ENCODE data around the gene LRCOL1. TPM values are rescaled to one million over a fixed set of nuclear protein-coding genes. Genes with fewer than 3 reads are reported as not detected.

Gene LRCOL1
- total RNA-seq, 1 donor from 2014 or later, result not detected

GRCh38 chr12:132556216-132556615 is 54.2 kb downstream of the LRCOL1 start:
- FAIRE-seq (no peak), DNase-seq (ENCODE audit: low spot score in 2 of 2) (no peak)

GRCh38 chr12:132555686-132556085 is 54.7 kb downstream of the LRCOL1 start:
- no peak for DNase-seq (ENCODE audit: low spot score in 2 of 2)
- no peak for FAIRE-seq

- DNase-seq (ENCODE audit: low spot score in 2 of 2) (no peak), FAIRE-seq (no peak)
Measured at GRCh38 chr12:132554845-132555630, 55.3 kb downstream of the LRCOL1 start.

Small RNA genes lying within 50 kb of the gene (small RNA-seq; reads per million reads assigned to genes)
- gene MIR6763, result not detected

Other genes starting within 250 kb of the LRCOL1 start
- gene FBRSL1, start 120.4 kb downstream of the LRCOL1 start, total RNA-seq, result 4.1 TPM
- not detected for gene P2RX2, start 8.2 kb upstream of the LRCOL1 start, total RNA-seq
- 26.9 TPM for gene POLE, start 76.8 kb upstream of the LRCOL1 start, total RNA-seq
- gene PXMP2, start 77.0 kb upstream of the LRCOL1 start, total RNA-seq, result 15.9 TPM
- 31.0 TPM for gene PGAM5, start 100.3 kb upstream of the LRCOL1 start, total RNA-seq
- gene ANKLE2, start 151.2 kb upstream of the LRCOL1 start, total RNA-seq, result 44.8 TPM
- gene GOLGA3, start 218.3 kb upstream of the LRCOL1 start, total RNA-seq, result 50.5 TPM